Chondrocyte (in vitro differentiated cells): Measurements from ENCODE around the gene SNRNP35. TPM values are rescaled to one million over a fixed set of nuclear protein-coding genes. Genes with fewer than 3 reads are reported as not detected.
A peak's percentile ranks its signal among the peaks of the same experiment; 100 is the strongest.
"Not testable (repeated sequence)": the region's sequence is repeated elsewhere in the genome, so short reads cannot be mapped to it uniquely, and the experiment has no call there.

Source experiments
- DNase-seq: peaks from one replicate; pipeline ENCODE4 v3.0.0; 2021; ENCODE audit warnings: mixed read lengths, low spot score
- H3K27ac Mint-ChIP-seq: one replicate; pipeline ENCODE4 v1.8.0; 2021; ENCODE audit warnings: mild to moderate bottlenecking, moderate library complexity, mixed read lengths; ENCODE audit not compliant: unreplicated experiment
- H3K27me3 Mint-ChIP-seq: 2 replicates; pipeline ENCODE4 v1.8.0; 2021; ENCODE audit warnings: low read depth, mixed read lengths
- H3K36me3 Mint-ChIP-seq: 2 replicates; pipeline ENCODE4 v1.8.0; 2021; ENCODE audit warnings: low read depth, mixed read lengths
- H3K4me1 Mint-ChIP-seq: 2 replicates; pipeline ENCODE4 v1.8.0; 2021; ENCODE audit warnings: low read depth, mild to moderate bottlenecking, mixed read lengths
- H3K4me3 Mint-ChIP-seq: one replicate; pipeline ENCODE4 v1.8.0; 2021; ENCODE audit warnings: mild to moderate bottlenecking, moderate library complexity, mixed read lengths; ENCODE audit not compliant: unreplicated experiment
- H3K9me3 Mint-ChIP-seq: 2 replicates; pipeline ENCODE4 v1.8.0; 2021; ENCODE audit warnings: low read depth, mixed read lengths
- CTCF ChIP-seq: fragments of 200-600 bp; sonication (generic); IDR thresholded peaks from 2 replicates; pipeline ENCODE4 v1.5.0; 2021; ENCODE audit warnings: antibody characterized with exemption, mild to moderate bottlenecking, moderate library complexity
- long read RNA-seq: library from polyadenylated mRNA; stranded (forward); transcript quantifications from one replicate; pipeline ENCODE4 v2.0.0, GENCODE V29; 2021
- total RNA-seq: library from RNA; stranded (reverse); gene quantifications from 3 replicates; pipeline ENCODE4 v1.2.1, GENCODE V29; 2021

The SNRNP35 gene
- 8.2 to 19.3 TPM (median 9.2 TPM) in 3 replicates for total RNA-seq
- long read RNA-seq, transcript SNRNP35-203 (2 exons, 1,975 nt), result major isoform, 11 of 14 reads
- long read RNA-seq, partial matches to known transcripts, result 1 of 14 reads
- long read RNA-seq, other reads (novel, unspliced or antisense), result 1 of 14 reads

DNA sequence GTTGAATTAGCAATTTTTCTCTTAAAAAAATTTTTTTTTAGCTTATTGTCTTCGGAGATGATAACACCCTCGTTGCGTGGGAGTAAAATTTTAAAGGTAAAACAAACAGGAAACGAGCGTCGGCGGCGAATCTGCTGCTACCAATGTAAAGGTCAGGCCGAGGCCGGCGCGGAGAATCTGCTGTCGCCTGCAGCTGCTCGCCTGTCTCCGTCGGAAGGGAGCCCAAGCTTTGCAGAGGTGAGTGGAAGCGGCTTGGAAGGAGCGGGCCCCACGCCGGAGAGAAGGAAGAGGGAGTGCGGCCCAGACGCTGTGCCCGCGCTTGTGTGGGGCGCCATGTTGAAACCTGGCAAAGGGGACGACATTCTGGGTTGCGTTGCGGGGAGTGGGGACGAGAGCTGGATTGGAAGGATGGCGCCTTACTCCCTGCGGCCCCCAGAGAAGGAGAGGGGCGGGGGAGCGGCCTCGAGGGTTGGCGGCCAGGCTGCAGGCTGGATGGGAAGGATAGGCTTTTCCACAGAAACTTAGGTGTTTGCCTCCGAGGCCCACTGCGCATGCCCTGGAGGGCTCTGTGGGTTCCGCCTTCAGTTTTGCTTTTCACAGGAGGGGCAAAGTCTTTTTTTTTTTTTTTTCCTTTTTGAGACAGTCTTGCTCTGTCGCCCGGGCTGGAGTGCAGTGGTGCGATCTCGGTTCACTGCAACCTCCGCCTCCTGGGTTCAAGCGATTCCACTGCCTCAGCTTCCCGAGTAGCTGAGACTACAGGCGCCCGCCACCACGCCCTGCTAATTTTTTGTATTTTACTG, at the start of gene SNRNP35:
Gene SNRNP35, plus strand, starts transcription at position 160 of the 800 bp plus-strand sequence. CDS start 7,402 bp downstream, outside the sequence.
- TF ChIP-seq CTCF, result peak; percentile 13
- DNase-seq, result peak; percentile 94
- Mint-ChIP-seq H3K4me1 (peaks cover 15% of the 10 kb centered on the region), H3K36me3 (peaks cover 2% of the 10 kb centered on the region), H3K9me3 (no peaks in the 10 kb centered on the region), H3K27me3 (no peaks in the 10 kb centered on the region), H3K4me3 (peak within 1 kb of the TSS; percentile 98), H3K27ac (peak within 1 kb of the TSS; percentile 100)

DNA sequence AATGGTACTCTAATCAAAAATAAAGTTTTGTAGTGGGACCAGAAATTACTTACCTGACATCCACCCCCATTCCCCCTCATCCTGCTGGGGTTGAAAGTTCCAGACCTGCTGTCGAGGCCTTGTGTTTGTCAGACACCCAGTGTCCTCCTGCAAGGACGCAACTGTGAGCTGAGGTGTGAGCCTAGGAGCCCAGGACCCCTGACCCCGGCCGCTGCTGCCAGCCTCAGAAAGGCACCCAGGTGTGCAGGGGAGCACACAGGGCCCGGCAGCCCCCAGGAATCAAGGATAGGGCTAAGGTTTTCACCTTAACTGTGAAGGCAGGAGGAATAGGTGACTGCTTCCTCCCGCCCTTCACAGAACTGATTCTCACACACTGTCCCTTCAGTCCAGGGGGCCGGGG, 49.3 kb upstream of the SNRNP35 start:
- not testable (repeated sequence) for H3K9me3 Mint-ChIP-seq, H3K27ac Mint-ChIP-seq, DNase-seq, H3K4me1 Mint-ChIP-seq, H3K4me3 Mint-ChIP-seq, H3K27me3 Mint-ChIP-seq
- peaks cover 20% of the 10 kb centered on the region for H3K36me3 Mint-ChIP-seq

DNA sequence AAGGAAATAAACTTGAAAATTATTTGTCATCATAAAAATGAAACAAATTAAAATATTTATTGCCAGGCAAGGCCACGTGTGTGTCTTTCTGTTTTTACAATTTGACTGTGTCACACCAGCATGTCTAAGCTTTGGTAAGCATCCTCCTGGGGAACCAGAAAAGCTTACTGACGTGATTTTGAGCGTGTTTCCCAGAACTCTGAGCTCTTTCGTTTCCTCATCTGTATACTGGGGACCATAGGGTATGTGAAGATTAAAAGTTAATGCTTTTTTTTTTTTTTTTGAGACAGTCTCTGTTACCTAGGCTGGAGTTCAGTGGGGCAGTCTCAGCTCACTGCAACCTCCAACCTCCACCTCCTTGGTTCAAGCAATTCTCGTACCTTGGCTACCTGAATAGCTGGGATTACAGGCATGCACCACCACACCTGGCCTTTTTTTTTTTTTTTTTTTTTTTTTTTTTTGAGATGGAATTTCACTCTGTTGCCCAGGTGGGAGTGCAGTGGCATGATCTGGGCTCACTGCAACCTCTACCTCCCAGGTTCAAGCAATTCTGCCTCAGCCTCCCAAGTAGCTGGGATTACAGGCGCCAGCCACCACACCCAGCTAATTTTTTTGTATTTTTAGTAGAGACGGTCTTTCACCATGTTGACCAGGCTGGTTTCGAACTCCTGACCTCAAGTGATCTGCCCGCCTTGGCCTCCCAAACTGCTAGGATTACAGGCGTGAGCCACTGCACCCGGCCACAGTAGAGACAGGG, 48.5 kb upstream of the SNRNP35 start:
- not testable (repeated sequence) for H3K9me3 Mint-ChIP-seq, DNase-seq, H3K27ac Mint-ChIP-seq, H3K4me3 Mint-ChIP-seq, H3K27me3 Mint-ChIP-seq, H3K4me1 Mint-ChIP-seq
- peaks cover 14% of the 10 kb centered on the region for H3K36me3 Mint-ChIP-seq

DNA sequence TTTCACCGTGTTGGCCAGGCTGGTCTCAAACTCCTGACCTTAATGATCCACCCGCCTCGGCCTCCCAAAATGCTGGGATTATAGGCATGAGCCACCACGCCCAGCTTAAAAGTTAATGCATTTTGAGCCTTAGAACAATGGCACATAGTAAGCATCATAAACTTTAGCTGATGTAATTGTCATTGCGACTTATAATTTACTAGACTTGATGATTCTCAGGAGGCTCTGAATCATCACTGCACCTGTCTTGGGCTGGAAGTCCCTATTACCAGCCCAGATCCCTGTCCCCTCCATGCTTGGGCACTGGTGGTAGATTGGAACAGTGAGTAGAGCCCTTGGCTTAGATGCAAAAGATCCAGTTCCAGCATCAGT, 47.9 kb upstream of the SNRNP35 start:
- no peaks in the 10 kb centered on the region for H3K27me3 Mint-ChIP-seq
- no peak for DNase-seq
- no peak for TF ChIP-seq CTCF
- no peak overlapping the region for H3K4me3 Mint-ChIP-seq
- H3K9me3 Mint-ChIP-seq, result no peaks in the 10 kb centered on the region
- H3K27ac Mint-ChIP-seq, result no peak overlapping the region
- peaks cover 10% of the 10 kb centered on the region for H3K36me3 Mint-ChIP-seq
- no peaks in the 10 kb centered on the region for H3K4me1 Mint-ChIP-seq

GRCh38 chr12:123421314-123421713, 36.6 kb upstream of the SNRNP35 start:
- Mint-ChIP-seq H3K9me3 (no peaks in the 10 kb centered on the region), H3K36me3 (peaks cover 3% of the 10 kb centered on the region), H3K27me3 (no peaks in the 10 kb centered on the region), H3K4me3 (no peak overlapping the region), H3K27ac (no peak overlapping the region), H3K4me1 (no peaks in the 10 kb centered on the region)
- no peak for DNase-seq
- no peak for TF ChIP-seq CTCF

GRCh38 chr12:123427036-123427769, 30.7 kb upstream of the SNRNP35 start:
- Mint-ChIP-seq H3K27me3 (no peaks in the 10 kb centered on the region), H3K9me3 (no peaks in the 10 kb centered on the region), H3K36me3 (peaks cover 3% of the 10 kb centered on the region), H3K4me1 (no peaks in the 10 kb centered on the region), H3K4me3 (no peak overlapping the region), H3K27ac (no peak overlapping the region)
- no peak for TF ChIP-seq CTCF
- no peak for DNase-seq
